Upper lobe of right lung (tissue), 1 donor: ENCODE data around the gene RAB24. TPM values are rescaled to one million over a fixed set of nuclear protein-coding genes. Genes with fewer than 3 reads are reported as not detected.
A peak's percentile ranks its signal among the peaks of the same experiment; 100 is the strongest.

Experiments used
- ATAC-seq: fragments of 200-7000 bp; cut with Tn5 transposase; one replicate; pipeline ENCODE4 v1.9.1; 2020; ENCODE audit warnings: mild to moderate bottlenecking, moderate library complexity
- DNase-seq: peaks from one replicate; pipeline ENCODE4 v3.0.0-alpha.2; 2020
- H3K27ac ChIP-seq: fragments of 200-600 bp; one replicate; pipeline ENCODE4 v1.8.0; 2022
- H3K27me3 ChIP-seq: fragments of 200-600 bp; one replicate; pipeline ENCODE4 v1.8.0; 2022; ENCODE audit warnings: mild to moderate bottlenecking
- H3K36me3 ChIP-seq: fragments of 200-600 bp; one replicate; pipeline ENCODE4 v1.8.0; 2022
- H3K4me1 ChIP-seq: fragments of 200-600 bp; one replicate; pipeline ENCODE4 v1.8.0; 2022
- H3K4me3 ChIP-seq: fragments of 200-600 bp; one replicate; pipeline ENCODE4 v1.8.0; 2022; ENCODE audit warnings: mild to moderate bottlenecking
- H3K9me3 ChIP-seq: fragments of 200-600 bp; one replicate; pipeline ENCODE4 v1.8.0; 2022
- CTCF ChIP-seq: fragments of 200-600 bp; IDR thresholded peaks from one replicate; pipeline ENCODE4 v1.8.0; 2022; ENCODE audit warnings: antibody characterized with exemption
- intact Hi-C: fragments of 100-400 bp; cut with DNase I; formaldehyde crosslinking; loops from one replicate; pipeline ENCODE4 v1.11.0; 2022
- total RNA-seq: library from RNA; stranded (reverse); fragmentation: NEBNext Ultra II Directional; extraction: Animal tissue kit (Norgen Biotek cat#: 25700); gene quantifications from one replicate; pipeline ENCODE4 v1.2.1, GENCODE V29; 2021
- donor health status: DM: no; HTN: yes; CAD: no; lungs with severe emphysema.

The RAB24 gene
- total RNA-seq, 1 donor from 2014 or later: 36.3 TPM

GRCh38 chr5:177311723-177312648 is 8.5 kb upstream of the RAB24 start, which contains the start of gene MXD3:
Gene MXD3, minus strand, starts transcription at chr5:177311898. Its CDS starts 68 bp downstream, at chr5:177311830.
- peak; percentile 97 for DNase-seq
- peak within 1 kb of the TSS; percentile 52 for H3K4me3 ChIP-seq
- H3K27ac ChIP-seq: no peak within 1 kb of the TSS
- H3K36me3 ChIP-seq: peaks cover 5% of the 10 kb centered on the region
- no peaks in the 10 kb centered on the region for H3K9me3 ChIP-seq
- no peaks in the 10 kb centered on the region for H3K27me3 ChIP-seq
- H3K4me1 ChIP-seq: peaks cover 30% of the 10 kb centered on the region
- no peak for TF ChIP-seq CTCF
- intact Hi-C loops: no loop called here
- ATAC-seq: peak; percentile 92

- intact Hi-C loops: no loop called here
- no peaks in the 10 kb centered on the region for H3K27me3 ChIP-seq
- no peaks in the 10 kb centered on the region for H3K9me3 ChIP-seq
- DNase-seq (no peak), ATAC-seq (peak; percentile 0)
- H3K27ac ChIP-seq: no peak overlapping the region
- peaks cover 36% of the 10 kb centered on the region for H3K4me1 ChIP-seq
- peaks cover 11% of the 10 kb centered on the region for H3K36me3 ChIP-seq
- TF ChIP-seq CTCF: no peak
- peak overlapping the region; percentile 52 for H3K4me3 ChIP-seq
Observed at GRCh38 chr5:177311392-177311722, 7.8 kb upstream of the RAB24 start.

GRCh38 chr5:177310757-177311391 is 7.4 kb upstream of the RAB24 start:
- no peak for ATAC-seq
- H3K27me3 ChIP-seq: no peaks in the 10 kb centered on the region
- peak overlapping the region; percentile 52 for H3K4me3 ChIP-seq
- H3K4me1 ChIP-seq: peaks cover 37% of the 10 kb centered on the region
- no peak overlapping the region for H3K27ac ChIP-seq
- DNase-seq: no peak
- peaks cover 16% of the 10 kb centered on the region for H3K36me3 ChIP-seq
- intact Hi-C loops: no loop called here
- no peak for TF ChIP-seq CTCF
- H3K9me3 ChIP-seq: no peaks in the 10 kb centered on the region

GRCh38 chr5:177310332-177310731 is 6.8 kb upstream of the RAB24 start:
- Histone ChIP-seq H3K36me3 (peaks cover 21% of the 10 kb centered on the region), H3K27me3 (no peaks in the 10 kb centered on the region), H3K4me1 (peaks cover 42% of the 10 kb centered on the region), H3K4me3 (no peak overlapping the region), H3K27ac (no peak overlapping the region), H3K9me3 (no peaks in the 10 kb centered on the region)
- TF ChIP-seq CTCF: no peak
- no peak for ATAC-seq
- no peak for DNase-seq
- intact Hi-C loops: no loop called here

- Histone ChIP-seq H3K9me3 (no peaks in the 10 kb centered on the region), H3K27ac (no peak overlapping the region), H3K27me3 (no peaks in the 10 kb centered on the region), H3K36me3 (peaks cover 27% of the 10 kb centered on the region), H3K4me1 (peaks cover 49% of the 10 kb centered on the region), H3K4me3 (no peak overlapping the region)
- peak; percentile 83 for TF ChIP-seq CTCF
- intact Hi-C loops: no loop called here
- ATAC-seq: peak; percentile 50
- peak; percentile 79 for DNase-seq
Observed at GRCh38 chr5:177309351-177310191, 6.1 kb upstream of the RAB24 start.
